ENCODE measurements around the gene IL2RA. TPM values are rescaled to one million over a fixed set of nuclear protein-coding genes. Genes with fewer than 3 reads are reported as not detected.
"Not testable (repeated sequence)": the region's sequence is repeated elsewhere in the genome, so short reads cannot be mapped to it uniquely, and the experiment has no call there.

IL2RA gene
- total and polyA plus RNA-seq, 2 donors (not counting 1 experiment from before 2014, with no cell fraction given): 7.2 to 56.7 TPM

GRCh38 chr10:6044060-6044459 lies 18.1 kb downstream of the IL2RA start:
- POLR2A ChIA-PET: interaction anchor here (1.8 kb wide), 1 partner anchor 42 kb away, joined by 4 read pairs; no protein-coding TSS in a partner anchor
- H3K4me2 ChIP-seq (replicated peaks; ENCODE audit: low read depth, low read length, poor library complexity, severe bottlenecking): peak overlapping the region; percentile 58
- no peak overlapping the region for H3K9ac ChIP-seq (ENCODE audit: low read length)
- ATAC-seq (ENCODE audit: low read depth) (peak; percentile 42), DNase-seq (no peak)
- 58% methylated on average over 3 of the region's 7 CpGs for WGBS (ENCODE audit: insufficient coverage)
- TF ChIP-seq EZH2 (IDR thresholded peaks at IDR 0.05; ENCODE audit: borderline replicate concordance, insufficient read depth, low read depth, low read length, poor library complexity, severe bottlenecking) (no peak), CTCF (IDR thresholded peaks at IDR 0.05) (no peak)
- H3K27me3 Mint-ChIP-seq: no peaks in the 10 kb centered on the region
- H2AFZ ChIP-seq (ENCODE audit: insufficient read depth, low read depth, low read length, poor library complexity, severe bottlenecking): peak overlapping the region; percentile 11
- no peaks in the 10 kb centered on the region for H3K27me3 ChIP-seq (replicated peaks in 1 of 4; ENCODE audit: control extremely low read depth in 1 of 4, control insufficient read depth in 3 of 4, insufficient read depth in 4 of 4, low read length in 3 of 4)
- no peaks in the 10 kb centered on the region for H3K9me3 ChIP-seq (ENCODE audit: control extremely low read depth in 1 of 3, control insufficient read depth in 2 of 3, insufficient read depth in 1 of 3, low read length in 2 of 3)
- H4K20me1 ChIP-seq (ENCODE audit: control insufficient read depth, insufficient read depth, low read length, poor library complexity, severe bottlenecking): no peaks in the 10 kb centered on the region
- peaks cover 6% of the 10 kb centered on the region for H3K79me2 ChIP-seq (ENCODE audit: control insufficient read depth, insufficient read depth, low read length)
- no peak overlapping the region for H3K4me3 ChIP-seq (ENCODE audit: control extremely low read depth in 1 of 5, extremely low read depth in 1 of 5, insufficient read depth in 1 of 5, low read depth in 2 of 5, low read length in 4 of 5)
- peak overlapping the region; percentile 94 for H3K27ac Mint-ChIP-seq
- H3K27ac ChIP-seq (ENCODE audit: low read length in 2 of 2): peak overlapping the region in 1 of 2 donors; percentile 69
- H3K4me1 Mint-ChIP-seq: peaks cover 70% of the 10 kb centered on the region
- peak overlapping the region; percentile 82 for H3K4me3 Mint-ChIP-seq
- H3K36me3 ChIP-seq (replicated peaks in 1 of 2; ENCODE audit: control extremely low read depth in 1 of 2, control insufficient read depth in 1 of 2, extremely low read depth in 1 of 2, insufficient read depth in 2 of 2, low read length in 1 of 2): no peaks in the 10 kb centered on the region
- H3K9me3 Mint-ChIP-seq (ENCODE audit: insufficient read depth): peaks cover 3% of the 10 kb centered on the region
- peaks cover 44% of the 10 kb centered on the region in 2 donors for H3K4me1 ChIP-seq (ENCODE audit: control insufficient read depth in 2 of 2, insufficient read depth in 2 of 2, low read length in 2 of 2)
- CTCF ChIA-PET: interaction anchor here (1.0 to 12.5 kb wide), 5 partner anchors 16 to 358 kb away, joined by 3 to 186 read pairs (median 4); no protein-coding TSS in a partner anchor
- intact Hi-C loops (cut with micrococcal nuclease): no loop called here

GRCh38 chr10:6043377-6043776 lies 18.8 kb downstream of the IL2RA start:
- H3K79me2 ChIP-seq (ENCODE audit: control insufficient read depth, insufficient read depth, low read length); H3K27me3 Mint-ChIP-seq; H3K4me3 ChIP-seq (ENCODE audit: control extremely low read depth in 1 of 5, extremely low read depth in 1 of 5, insufficient read depth in 1 of 5, low read depth in 2 of 5, low read length in 4 of 5); H3K27ac ChIP-seq (ENCODE audit: low read length in 2 of 2); H3K4me2 ChIP-seq (replicated peaks; ENCODE audit: low read depth, low read length, poor library complexity, severe bottlenecking); H3K36me3 ChIP-seq (replicated peaks in 1 of 2; ENCODE audit: control extremely low read depth in 1 of 2, control insufficient read depth in 1 of 2, extremely low read depth in 1 of 2, insufficient read depth in 2 of 2, low read length in 1 of 2); H3K9me3 Mint-ChIP-seq (ENCODE audit: insufficient read depth); H2AFZ ChIP-seq (ENCODE audit: insufficient read depth, low read depth, low read length, poor library complexity, severe bottlenecking); ATAC-seq (ENCODE audit: low read depth); H3K9ac ChIP-seq (ENCODE audit: low read length); intact Hi-C loops (cut with micrococcal nuclease); H3K27me3 ChIP-seq (replicated peaks in 1 of 4; ENCODE audit: control extremely low read depth in 1 of 4, control insufficient read depth in 3 of 4, insufficient read depth in 4 of 4, low read length in 3 of 4); H3K9me3 ChIP-seq (ENCODE audit: control extremely low read depth in 1 of 3, control insufficient read depth in 2 of 3, insufficient read depth in 1 of 3, low read length in 2 of 3); H4K20me1 ChIP-seq (ENCODE audit: control insufficient read depth, insufficient read depth, low read length, poor library complexity, severe bottlenecking); DNase-seq: not testable (repeated sequence)
- 100% methylated on average over 1 of the region's 6 CpGs for WGBS (ENCODE audit: insufficient coverage)
- Mint-ChIP-seq H3K4me1 (peaks cover 66% of the 10 kb centered on the region), H3K4me3 (peak overlapping the region; percentile 11), H3K27ac (peak overlapping the region; percentile 59)
- peaks cover 37 to 38% of the 10 kb centered on the region in 2 donors for H3K4me1 ChIP-seq (ENCODE audit: control insufficient read depth in 2 of 2, insufficient read depth in 2 of 2, low read length in 2 of 2)
- ChIA-PET CTCF (interaction anchor here (1.1 to 12.5 kb wide), 5 partner anchors 25 to 359 kb away, joined by 3 to 186 read pairs (median 4); no protein-coding TSS in a partner anchor), POLR2A (interaction anchor here (1.8 kb wide), 1 partner anchor 43 kb away, joined by 4 read pairs; no protein-coding TSS in a partner anchor)
